ENCODE results near the gene SLC35B4.

The SLC35B4 gene

DNA sequence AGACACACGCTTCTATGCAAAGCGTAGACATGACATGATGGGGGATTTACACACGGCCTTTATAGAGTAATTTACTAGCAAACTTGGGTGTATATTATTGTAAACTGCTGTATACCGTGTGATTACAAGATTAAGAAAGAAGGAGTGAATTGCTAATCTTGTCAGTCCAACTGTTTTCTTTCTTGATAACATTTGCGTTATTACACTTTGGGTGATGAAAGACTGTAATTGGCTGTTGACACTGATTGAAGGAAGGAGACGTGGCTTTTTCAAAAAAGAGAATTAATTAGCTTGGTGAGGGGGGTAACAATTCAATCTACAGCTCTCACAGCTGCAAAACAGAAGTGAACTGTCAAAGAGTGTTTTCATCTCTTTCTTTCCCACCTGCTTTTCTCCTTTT is 32.7 kb downstream of the SLC35B4 start:
- no peaks in the 10 kb centered on the region for H3K27me3 ChIP-seq (ENCODE audit: insufficient read depth, low read length)
- no peaks in the 10 kb centered on the region for H4K20me1 ChIP-seq (ENCODE audit: insufficient read depth, low read length)
- no peak for TF ChIP-seq EZH2 (IDR thresholded peaks at IDR 0.05; ENCODE audit: borderline replicate concordance, low read length)
- TF ChIP-seq, protein P1, sequence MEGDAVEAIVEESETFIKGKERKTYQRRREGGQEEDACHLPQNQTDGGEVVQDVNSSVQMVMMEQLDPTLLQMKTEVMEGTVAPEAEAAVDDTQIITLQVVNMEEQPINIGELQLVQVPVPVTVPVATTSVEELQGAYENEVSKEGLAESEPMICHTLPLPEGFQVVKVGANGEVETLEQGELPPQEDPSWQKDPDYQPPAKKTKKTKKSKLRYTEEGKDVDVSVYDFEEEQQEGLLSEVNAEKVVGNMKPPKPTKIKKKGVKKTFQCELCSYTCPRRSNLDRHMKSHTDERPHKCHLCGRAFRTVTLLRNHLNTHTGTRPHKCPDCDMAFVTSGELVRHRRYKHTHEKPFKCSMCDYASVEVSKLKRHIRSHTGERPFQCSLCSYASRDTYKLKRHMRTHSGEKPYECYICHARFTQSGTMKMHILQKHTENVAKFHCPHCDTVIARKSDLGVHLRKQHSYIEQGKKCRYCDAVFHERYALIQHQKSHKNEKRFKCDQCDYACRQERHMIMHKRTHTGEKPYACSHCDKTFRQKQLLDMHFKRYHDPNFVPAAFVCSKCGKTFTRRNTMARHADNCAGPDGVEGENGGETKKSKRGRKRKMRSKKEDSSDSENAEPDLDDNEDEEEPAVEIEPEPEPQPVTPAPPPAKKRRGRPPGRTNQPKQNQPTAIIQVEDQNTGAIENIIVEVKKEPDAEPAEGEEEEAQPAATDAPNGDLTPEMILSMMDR (IDR thresholded peaks at IDR 0.05; ENCODE audit: low read length): no peak
- H3K4me1 ChIP-seq (ENCODE audit: insufficient read depth, low read length, severe bottlenecking): peaks cover 45% of the 10 kb centered on the region
- H3K4me3 ChIP-seq (ENCODE audit: low read depth, low read length, poor library complexity, severe bottlenecking): no peak overlapping the region
- H3K9me3 ChIP-seq (ENCODE audit: low read length): no peaks in the 10 kb centered on the region
- peak overlapping the region; percentile 15 for H3K27ac ChIP-seq (ENCODE audit: low read depth, low read length, poor library complexity, severe bottlenecking)
- H3K36me3 ChIP-seq (ENCODE audit: insufficient read depth, low read length): no peaks in the 10 kb centered on the region
- no peaks in the 10 kb centered on the region for H3K9me2 ChIP-seq (ENCODE audit: low read depth, low read length)
- H3K4me2 ChIP-seq (ENCODE audit: low read length): peak overlapping the region; percentile 10; the same call in 1 of the 2 replicates
- peak overlapping the region; percentile 68; the same call in 1 of the 2 replicates for H2AFZ ChIP-seq (ENCODE audit: low read length)
- H3F3A ChIP-seq (ENCODE audit: insufficient read depth, low read length): no peaks in the 10 kb centered on the region
- H3K9ac ChIP-seq (ENCODE audit: low read length): no peak overlapping the region
- H3K79me2 ChIP-seq (ENCODE audit: insufficient read depth, low read length): no peaks in the 10 kb centered on the region

DNA sequence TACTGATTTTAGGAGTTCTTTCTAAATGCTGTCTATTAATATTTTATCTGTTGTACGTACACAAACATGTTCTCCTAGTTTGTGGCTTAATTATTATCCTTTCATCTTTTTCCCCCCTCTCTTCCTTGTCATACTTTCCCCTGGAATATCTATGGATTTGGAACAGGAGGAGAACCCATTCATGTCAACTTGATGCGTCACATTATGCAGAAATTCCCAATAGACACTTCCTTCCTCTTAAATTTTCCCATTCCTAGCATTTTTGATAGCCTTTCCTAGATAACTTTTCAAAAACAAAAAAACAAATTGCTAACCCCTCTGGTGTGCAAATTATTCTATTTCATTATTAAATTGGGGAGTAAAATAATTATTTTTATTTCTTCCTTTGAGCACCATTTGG is 36.2 kb downstream of the SLC35B4 start:
- Histone ChIP-seq H3K4me2 (ENCODE audit: low read length) (no peak overlapping the region), H3K9me3 (ENCODE audit: low read length) (no peaks in the 10 kb centered on the region), H3K4me3 (ENCODE audit: low read depth, low read length, poor library complexity, severe bottlenecking) (no peak overlapping the region), H3K79me2 (ENCODE audit: insufficient read depth, low read length) (no peaks in the 10 kb centered on the region), H3K27me3 (ENCODE audit: insufficient read depth, low read length) (no peaks in the 10 kb centered on the region), H3K9ac (ENCODE audit: low read length) (no peak overlapping the region), H3K9me2 (ENCODE audit: low read depth, low read length) (no peaks in the 10 kb centered on the region), H3K27ac (ENCODE audit: low read depth, low read length, poor library complexity, severe bottlenecking) (no peak overlapping the region), H3F3A (ENCODE audit: insufficient read depth, low read length) (no peaks in the 10 kb centered on the region), H2AFZ (ENCODE audit: low read length) (no peak overlapping the region), H3K36me3 (ENCODE audit: insufficient read depth, low read length) (no peaks in the 10 kb centered on the region), H3K4me1 (ENCODE audit: insufficient read depth, low read length, severe bottlenecking) (peaks cover 37% of the 10 kb centered on the region), H4K20me1 (ENCODE audit: insufficient read depth, low read length) (no peaks in the 10 kb centered on the region)
- no peak for TF ChIP-seq EZH2 (IDR thresholded peaks at IDR 0.05; ENCODE audit: borderline replicate concordance, low read length)
- TF ChIP-seq, protein P1 (IDR thresholded peaks at IDR 0.05; ENCODE audit: low read length): no peak

DNA sequence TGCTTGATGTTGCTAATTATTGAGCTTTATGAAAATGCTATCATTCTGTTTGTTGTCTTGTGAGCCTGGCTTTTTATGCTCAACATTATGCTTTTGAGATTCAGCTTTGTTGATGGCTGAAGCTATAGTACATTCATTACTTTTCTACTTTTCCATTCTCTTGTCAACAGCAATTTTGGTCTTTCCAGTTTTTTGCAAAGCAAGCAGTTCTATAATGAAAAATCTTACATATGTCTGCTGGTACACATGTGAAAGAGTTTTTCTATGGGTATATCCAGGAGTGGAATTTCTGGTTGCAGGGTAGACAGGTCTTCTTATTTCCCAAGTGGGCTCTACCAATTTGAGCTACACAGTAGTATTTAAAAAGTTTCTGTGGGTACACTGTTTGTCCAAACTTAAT is 36.8 kb downstream of the SLC35B4 start:
- no peak overlapping the region for H3K4me2 ChIP-seq (ENCODE audit: low read length)
- H3K9me3 ChIP-seq (ENCODE audit: low read length): no peaks in the 10 kb centered on the region
- no peak overlapping the region for H3K27ac ChIP-seq (ENCODE audit: low read depth, low read length, poor library complexity, severe bottlenecking)
- H3K9ac ChIP-seq (ENCODE audit: low read length): no peak overlapping the region
- H2AFZ ChIP-seq (ENCODE audit: low read length): no peak overlapping the region
- H4K20me1 ChIP-seq (ENCODE audit: insufficient read depth, low read length): no peaks in the 10 kb centered on the region
- no peaks in the 10 kb centered on the region for H3K36me3 ChIP-seq (ENCODE audit: insufficient read depth, low read length)
- H3K4me3 ChIP-seq (ENCODE audit: low read depth, low read length, poor library complexity, severe bottlenecking): no peak overlapping the region
- H3F3A ChIP-seq (ENCODE audit: insufficient read depth, low read length): no peaks in the 10 kb centered on the region
- TF ChIP-seq, protein P1 (IDR thresholded peaks at IDR 0.05; ENCODE audit: low read length): no peak
- no peak for TF ChIP-seq EZH2 (IDR thresholded peaks at IDR 0.05; ENCODE audit: borderline replicate concordance, low read length)
- no peaks in the 10 kb centered on the region for H3K9me2 ChIP-seq (ENCODE audit: low read depth, low read length)
- no peaks in the 10 kb centered on the region for H3K79me2 ChIP-seq (ENCODE audit: insufficient read depth, low read length)
- peaks cover 37% of the 10 kb centered on the region for H3K4me1 ChIP-seq (ENCODE audit: insufficient read depth, low read length, severe bottlenecking)
- no peaks in the 10 kb centered on the region for H3K27me3 ChIP-seq (ENCODE audit: insufficient read depth, low read length)

All from OCI-LY1 (cell line).